ENCODE measurements around the gene ARL8A.

Gene ARL8A

DNA sequence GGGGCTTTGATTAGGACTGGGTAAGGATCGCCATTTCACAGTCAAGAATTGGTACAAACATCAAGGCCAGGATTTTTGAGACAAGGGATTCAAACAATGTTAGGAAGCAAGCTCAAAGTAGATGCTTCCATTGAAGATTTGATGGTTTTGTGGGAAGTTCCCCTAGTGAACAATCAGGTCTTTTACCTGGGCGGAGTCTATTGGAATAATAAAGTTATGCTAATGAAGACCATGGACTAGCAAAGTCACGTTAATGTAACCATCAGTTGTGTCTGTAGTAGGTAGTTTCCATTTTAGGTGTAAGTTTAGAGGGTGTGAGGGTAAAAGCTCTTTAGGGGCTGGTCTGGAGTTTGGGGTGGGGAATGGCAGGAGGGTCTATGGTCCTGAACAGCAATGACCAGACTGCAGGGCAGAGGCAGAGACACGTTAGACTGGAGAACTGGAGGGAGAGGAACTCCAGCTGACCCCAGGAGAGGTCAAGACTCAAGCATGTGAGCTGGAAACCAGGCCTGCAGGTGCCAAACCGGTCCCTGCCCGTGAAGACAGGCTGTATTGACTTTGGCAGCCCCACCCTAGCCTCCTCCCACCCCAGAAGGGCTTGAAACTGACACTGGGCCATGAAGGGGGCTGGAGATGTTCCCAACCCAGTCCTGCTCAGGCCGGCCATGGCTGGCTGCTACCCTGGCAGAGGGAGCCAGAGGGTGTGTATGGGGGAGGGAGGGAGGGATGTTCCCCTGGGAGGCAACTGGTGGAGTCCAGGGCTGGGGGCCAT is 57.8 kb downstream of the ARL8A start:
- Histone ChIP-seq H2BK12ac (ENCODE audit: low read length) (no peak overlapping the region), H3K4me2 (ENCODE audit: insufficient read depth, low read length, poor library complexity, severe bottlenecking) (no peak overlapping the region), H4K8ac (ENCODE audit: low read depth, low read length) (no peak overlapping the region), H3K4me1 (ENCODE audit: control insufficient read depth in 2 of 2, insufficient read depth in 1 of 2, low read depth in 1 of 2, low read length in 2 of 2) (peaks cover 16 to 28% of the 10 kb centered on the region in 2 donors), H3K79me1 (ENCODE audit: low read depth, low read length) (no peaks in the 10 kb centered on the region), H2AFZ (ENCODE audit: low read length) (peak overlapping the region; percentile 55), H3K4me3 (ENCODE audit: low read length in 2 of 2) (no peak overlapping the region), H4K91ac (ENCODE audit: low read depth, low read length, poor library complexity) (no peak overlapping the region), H2BK5ac (ENCODE audit: low read length) (no peak overlapping the region), H3K27ac (replicated peaks; ENCODE audit: low read length) (no peak overlapping the region), H2BK120ac (ENCODE audit: low read depth, low read length) (no peak overlapping the region), H3K18ac (ENCODE audit: low read length) (peak overlapping the region; percentile 45), H3K4ac (ENCODE audit: low read length) (no peak overlapping the region), H3K36me3 (replicated peaks in 1 of 2; ENCODE audit: control insufficient read depth in 2 of 2, insufficient read depth in 2 of 2, low read length in 2 of 2) (no peaks in the 10 kb centered on the region), H3K14ac (ENCODE audit: low read length) (no peak overlapping the region), H3K23ac (ENCODE audit: low read depth, low read length, poor library complexity) (no peak overlapping the region), H3K9ac (ENCODE audit: low read depth, low read length, poor library complexity) (no peak overlapping the region), H3K27me3 (ENCODE audit: control insufficient read depth in 3 of 3, insufficient read depth in 3 of 3, low read depth in 1 of 3, low read length in 3 of 3) (peaks cover 0 to 14% (median 0%) of the 10 kb centered on the region in 3 experiments), H3K9me3 (replicated peaks in 1 of 2; ENCODE audit: control insufficient read depth in 2 of 2, insufficient read depth in 1 of 2, low read depth in 1 of 2, low read length in 2 of 2) (no peaks in the 10 kb centered on the region), H2BK15ac (ENCODE audit: low read length) (peak overlapping the region; percentile 43), H2AK5ac (ENCODE audit: low read depth, low read length) (peak overlapping the region; percentile 72)
- WGBS, 2 donors (ENCODE audit: extremely low coverage in 2 of 2, insufficient read length in 2 of 2, insufficient replicate concordance in 1 of 2): no CpG with 5 or more reads among the region's 7 CpGs
- no peak for DNase-seq (ENCODE audit: low spot score)

DNA sequence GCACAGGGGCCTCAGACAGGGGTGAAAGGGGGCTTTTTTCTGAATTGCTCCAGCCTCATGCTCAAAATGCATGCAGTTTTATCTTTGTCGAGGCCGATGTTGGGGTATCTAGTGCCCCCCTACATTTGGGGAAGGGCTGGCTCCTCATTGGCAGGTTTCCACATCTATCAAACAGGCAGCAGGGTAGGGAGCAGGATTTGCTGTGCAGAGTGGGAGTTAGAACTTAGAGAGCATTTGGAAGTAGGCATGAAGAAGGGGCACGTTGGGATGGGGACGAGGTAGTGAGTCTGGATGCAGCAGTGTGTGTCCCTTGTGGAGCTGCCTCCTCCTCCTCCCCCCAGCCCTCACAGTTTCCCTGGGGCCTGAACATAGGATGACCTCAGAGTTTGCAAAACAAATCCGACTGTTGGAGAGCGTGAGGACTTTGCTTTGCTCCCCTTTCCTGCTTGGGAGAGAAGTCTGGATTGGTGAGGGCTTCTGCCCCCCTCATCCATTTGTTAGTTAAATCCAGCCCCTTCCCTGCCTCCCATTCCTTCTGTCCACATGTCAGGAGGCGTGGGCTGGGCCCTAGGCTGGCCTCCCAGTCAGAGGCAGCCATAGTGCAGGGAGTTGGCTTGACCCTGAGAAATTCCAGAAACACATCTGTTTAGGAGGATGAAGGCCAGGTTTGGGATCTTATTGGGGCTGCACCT is 58.7 kb downstream of the ARL8A start:
- Histone ChIP-seq H2BK120ac (ENCODE audit: low read depth, low read length) (no peak overlapping the region), H2BK5ac (ENCODE audit: low read length) (no peak overlapping the region), H3K4me1 (ENCODE audit: control insufficient read depth in 2 of 2, insufficient read depth in 1 of 2, low read depth in 1 of 2, low read length in 2 of 2) (peaks cover 16 to 30% of the 10 kb centered on the region in 2 donors), H4K91ac (ENCODE audit: low read depth, low read length, poor library complexity) (no peak overlapping the region), H3K27me3 (ENCODE audit: control insufficient read depth in 3 of 3, insufficient read depth in 3 of 3, low read depth in 1 of 3, low read length in 3 of 3) (peaks cover 0 to 17% (median 0%) of the 10 kb centered on the region in 3 experiments), H2BK15ac (ENCODE audit: low read length) (no peak overlapping the region), H3K79me1 (ENCODE audit: low read depth, low read length) (no peaks in the 10 kb centered on the region), H3K23ac (ENCODE audit: low read depth, low read length, poor library complexity) (no peak overlapping the region), H2AFZ (ENCODE audit: low read length) (peak overlapping the region; percentile 55), H3K4me2 (ENCODE audit: insufficient read depth, low read length, poor library complexity, severe bottlenecking) (no peak overlapping the region), H3K9ac (ENCODE audit: low read depth, low read length, poor library complexity) (no peak overlapping the region), H4K8ac (ENCODE audit: low read depth, low read length) (no peak overlapping the region), H3K36me3 (replicated peaks in 1 of 2; ENCODE audit: control insufficient read depth in 2 of 2, insufficient read depth in 2 of 2, low read length in 2 of 2) (no peaks in the 10 kb centered on the region), H2AK5ac (ENCODE audit: low read depth, low read length) (peak overlapping the region; percentile 2), H3K18ac (ENCODE audit: low read length) (peak overlapping the region; percentile 50), H3K4ac (ENCODE audit: low read length) (no peak overlapping the region), H2BK12ac (ENCODE audit: low read length) (no peak overlapping the region), H3K4me3 (ENCODE audit: low read length in 2 of 2) (no peak overlapping the region), H3K14ac (ENCODE audit: low read length) (no peak overlapping the region), H3K9me3 (replicated peaks in 1 of 2; ENCODE audit: control insufficient read depth in 2 of 2, insufficient read depth in 1 of 2, low read depth in 1 of 2, low read length in 2 of 2) (no peaks in the 10 kb centered on the region), H3K27ac (replicated peaks; ENCODE audit: low read length) (peak overlapping the region; percentile 50)
- no CpG with 5 or more reads among the region's 7 CpGs for WGBS, 2 donors (ENCODE audit: extremely low coverage in 2 of 2, insufficient read length in 2 of 2, insufficient replicate concordance in 1 of 2)
- no peak for DNase-seq (ENCODE audit: low spot score)

DNA sequence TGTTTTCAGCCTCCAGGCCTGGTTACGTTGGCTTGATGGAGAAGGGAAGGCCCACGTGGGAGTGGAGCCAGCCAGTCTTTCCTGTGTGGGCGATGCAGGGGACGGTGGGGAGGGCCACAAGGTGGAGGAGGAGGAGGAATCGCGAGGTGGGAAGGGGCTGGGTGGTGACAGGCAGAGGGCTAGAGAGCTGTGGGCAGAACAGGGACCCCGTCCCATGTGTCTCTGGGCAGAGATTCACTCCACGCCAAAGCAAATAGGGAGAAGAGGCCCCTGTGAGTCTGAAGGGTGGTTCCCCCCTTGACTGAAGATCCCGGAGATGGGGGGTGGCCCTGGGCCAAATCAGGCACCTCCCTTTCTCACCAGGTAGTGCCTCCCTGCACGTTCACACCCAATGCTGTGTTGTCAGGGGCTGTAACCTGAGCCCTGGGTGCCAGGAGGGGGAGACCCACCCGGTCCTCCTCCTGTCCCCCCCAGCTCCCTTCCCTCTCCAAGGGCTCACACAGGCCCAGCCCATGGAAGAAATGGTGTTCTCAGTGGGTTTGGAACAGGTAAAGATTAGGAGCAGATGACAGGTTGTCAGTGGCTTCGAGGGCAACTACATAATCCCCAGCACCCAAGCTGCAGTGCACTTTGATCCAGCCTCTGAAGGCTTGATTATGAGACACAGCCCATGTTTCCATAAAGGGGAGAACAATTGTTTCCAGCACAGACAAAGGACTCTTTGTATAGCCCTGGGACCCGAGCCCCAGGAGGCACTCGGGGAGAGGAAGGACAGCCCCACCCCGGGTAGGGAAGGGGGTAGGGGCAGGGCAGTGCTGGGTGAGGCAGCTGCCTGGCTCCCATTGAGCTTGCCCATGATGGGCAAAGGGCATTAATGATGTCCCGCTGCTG is 59.5 kb downstream of the ARL8A start:
- DNase-seq (ENCODE audit: low spot score): no peak

More for the DNA sequence above, 59.5 kb downstream of the ARL8A start:
- Histone ChIP-seq H2BK15ac (ENCODE audit: low read length) (peak overlapping the region; percentile 98), H3K27ac (replicated peaks; ENCODE audit: low read length) (peak overlapping the region; percentile 50), H3K4ac (ENCODE audit: low read length) (no peak overlapping the region), H2BK120ac (ENCODE audit: low read depth, low read length) (no peak overlapping the region), H2AK5ac (ENCODE audit: low read depth, low read length) (peak overlapping the region; percentile 64), H3K18ac (ENCODE audit: low read length) (peak overlapping the region; percentile 95), H2BK5ac (ENCODE audit: low read length) (peak overlapping the region; percentile 49), H4K8ac (ENCODE audit: low read depth, low read length) (no peak overlapping the region), H2BK12ac (ENCODE audit: low read length) (peak overlapping the region; percentile 92), H3K27me3 (ENCODE audit: control insufficient read depth in 3 of 3, insufficient read depth in 3 of 3, low read depth in 1 of 3, low read length in 3 of 3) (peaks cover 0 to 19% (median 0%) of the 10 kb centered on the region in 3 experiments), H3K9ac (ENCODE audit: low read depth, low read length, poor library complexity) (peak overlapping the region; percentile 38), H3K23ac (ENCODE audit: low read depth, low read length, poor library complexity) (no peak overlapping the region), H3K14ac (ENCODE audit: low read length) (no peak overlapping the region), H4K91ac (ENCODE audit: low read depth, low read length, poor library complexity) (no peak overlapping the region), H2AFZ (ENCODE audit: low read length) (no peak overlapping the region), H3K9me3 (replicated peaks in 1 of 2; ENCODE audit: control insufficient read depth in 2 of 2, insufficient read depth in 1 of 2, low read depth in 1 of 2, low read length in 2 of 2) (no peaks in the 10 kb centered on the region), H3K4me1 (ENCODE audit: control insufficient read depth in 2 of 2, insufficient read depth in 1 of 2, low read depth in 1 of 2, low read length in 2 of 2) (peaks cover 16 to 31% of the 10 kb centered on the region in 2 donors), H3K4me3 (ENCODE audit: low read length in 2 of 2) (no peak overlapping the region), H3K4me2 (ENCODE audit: insufficient read depth, low read length, poor library complexity, severe bottlenecking) (no peak overlapping the region), H3K36me3 (replicated peaks in 1 of 2; ENCODE audit: control insufficient read depth in 2 of 2, insufficient read depth in 2 of 2, low read length in 2 of 2) (no peaks in the 10 kb centered on the region), H3K79me1 (ENCODE audit: low read depth, low read length) (no peaks in the 10 kb centered on the region)
- no CpG with 5 or more reads among the region's 16 CpGs for WGBS, 2 donors (ENCODE audit: extremely low coverage in 2 of 2, insufficient read length in 2 of 2, insufficient replicate concordance in 1 of 2)
